HTERT RPE-1 (cell line): Measurements from ENCODE around the gene IMPG1.

Experiments
- in situ Hi-C: fragments of 300-500 bp; cut with MboI; formaldehyde crosslinking; loops from 4 replicates; pipeline ENCODE4 v1.14.3; 2020; ENCODE audit warnings: low sequenced_read_pairs

Gene IMPG1

GRCh38 chr6:75893058-75893775 lies 179.2 kb downstream of the IMPG1 start:
- in situ Hi-C loops, result no loop called here

GRCh38 chr6:75892384-75892783 lies 180.1 kb downstream of the IMPG1 start:
- in situ Hi-C loops, result no loop called here

GRCh38 chr6:75884822-75885221 lies 187.6 kb downstream of the IMPG1 start:
- in situ Hi-C loops, result no loop called here

GRCh38 chr6:75882734-75883133 lies 189.7 kb downstream of the IMPG1 start:
- in situ Hi-C loops, result no loop called here

GRCh38 chr6:75880305-75880704 lies 192.2 kb downstream of the IMPG1 start:
- in situ Hi-C loops, result no loop called here

- in situ Hi-C loops, result no loop called here
These were observed 196.3 kb downstream of the IMPG1 start for GRCh38 chr6:75876152-75876551.

GRCh38 chr6:75874224-75874623 lies 198.2 kb downstream of the IMPG1 start:
- in situ Hi-C loops, result no loop called here
